Measurements from ENCODE around the gene EIF3CL. TPM values are rescaled to one million over a fixed set of nuclear protein-coding genes. Genes with fewer than 3 reads are reported as not detected.
"Not testable (repeated sequence)": the region's sequence is repeated elsewhere in the genome, so short reads cannot be mapped to it uniquely, and the experiment has no call there.

The EIF3CL gene
- total RNA-seq, 2 experiments from 2014 or later: 58.8 to 62.8 TPM

DNA sequence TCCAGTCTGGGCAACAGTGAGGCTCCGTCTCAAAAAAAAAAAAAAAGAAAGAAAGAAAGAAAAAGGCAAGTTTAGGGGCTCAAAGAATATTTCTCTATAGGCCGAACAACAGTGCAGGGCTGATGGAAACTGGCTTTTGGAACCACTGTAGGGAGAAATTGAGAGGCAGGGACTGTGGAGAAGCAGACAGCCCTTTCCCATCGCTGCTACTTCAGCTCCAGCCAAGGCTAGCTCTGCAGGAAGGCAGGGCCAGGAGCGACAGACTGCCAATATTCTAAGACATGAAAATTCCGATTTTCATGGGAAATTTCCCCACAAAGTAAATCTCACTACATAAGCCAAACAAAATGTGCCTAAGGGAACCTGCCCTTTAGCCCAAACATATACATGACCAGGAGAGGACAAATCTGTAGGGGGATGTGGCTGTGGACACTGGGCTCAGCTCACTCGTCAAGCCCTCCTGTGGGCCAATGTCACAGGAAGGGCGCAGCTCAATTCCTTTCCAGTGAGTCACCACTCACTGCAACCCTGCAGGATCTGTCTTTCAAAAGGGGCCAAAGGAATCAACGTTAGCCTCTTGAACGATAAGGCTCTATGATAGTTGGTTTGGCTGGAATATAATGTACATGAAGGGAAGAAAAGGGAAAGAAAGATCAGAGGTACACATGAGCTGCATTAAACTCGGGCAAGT lies 21.3 kb downstream of the EIF3CL start:
- H3K9me3 Mint-ChIP-seq (ENCODE audit: insufficient read depth); H3K4me3 Mint-ChIP-seq; ATAC-seq; H3K27ac Mint-ChIP-seq; H3K36me3 Mint-ChIP-seq (ENCODE audit: low read depth); POLR2A ChIA-PET; H3K4me1 Mint-ChIP-seq (ENCODE audit: low read depth); CTCF ChIA-PET; DNase-seq; H3K27me3 Mint-ChIP-seq (ENCODE audit: low read depth): not testable (repeated sequence)

DNA sequence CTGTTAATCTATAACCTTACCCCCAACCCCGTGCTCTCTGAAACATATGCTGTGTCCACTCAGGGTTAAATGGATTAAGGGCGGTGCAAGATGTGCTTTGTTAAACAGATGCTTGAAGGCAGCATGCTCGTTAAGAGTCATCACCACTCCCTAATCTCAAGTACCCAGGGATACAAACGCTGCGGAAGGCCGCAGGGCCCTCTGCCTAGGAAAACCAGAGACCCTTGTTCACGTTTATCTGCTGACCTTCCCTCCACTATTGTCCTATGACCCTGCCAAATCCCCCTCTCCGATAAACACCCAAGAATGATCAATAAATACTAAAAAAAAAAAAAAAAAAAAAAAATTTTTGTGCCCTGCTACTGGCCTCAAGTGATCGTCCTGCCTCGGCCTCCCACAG lies 25.8 kb downstream of the EIF3CL start:
- DNase-seq; H3K4me1 Mint-ChIP-seq (ENCODE audit: low read depth); H3K4me3 Mint-ChIP-seq; H3K27ac Mint-ChIP-seq; H3K27me3 Mint-ChIP-seq (ENCODE audit: low read depth); ATAC-seq; H3K36me3 Mint-ChIP-seq (ENCODE audit: low read depth); POLR2A ChIA-PET; CTCF ChIA-PET; H3K9me3 Mint-ChIP-seq (ENCODE audit: insufficient read depth): not testable (repeated sequence)

DNA sequence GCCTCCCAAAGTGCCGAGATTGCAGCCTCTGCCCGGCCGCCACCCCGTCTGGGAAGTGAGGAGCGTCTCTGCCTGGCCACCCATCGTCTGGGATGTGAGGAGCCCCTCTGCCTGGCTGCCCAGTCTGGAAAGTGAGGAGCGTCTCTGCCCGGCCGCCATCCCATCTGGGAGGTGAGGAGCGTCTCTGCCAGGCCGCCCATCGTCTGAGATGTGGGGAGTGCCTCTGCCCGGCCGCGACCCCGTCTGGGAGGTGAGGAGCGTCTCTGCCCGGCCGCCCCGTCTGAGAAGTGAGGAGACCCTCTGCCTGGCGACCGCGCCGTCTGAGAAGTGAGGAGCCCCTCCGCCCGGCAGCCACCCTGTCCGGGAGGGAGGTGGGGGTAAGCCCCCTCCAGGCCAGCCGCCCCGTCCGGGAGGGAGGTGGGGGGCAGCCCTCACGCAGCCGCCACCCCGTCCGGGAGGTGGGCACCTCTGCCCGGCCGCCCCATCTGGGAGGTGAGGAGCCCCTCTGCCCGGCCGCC lies 26.5 kb downstream of the EIF3CL start:
- H3K4me1 Mint-ChIP-seq (ENCODE audit: low read depth); DNase-seq; POLR2A ChIA-PET; H3K4me3 Mint-ChIP-seq; H3K9me3 Mint-ChIP-seq (ENCODE audit: insufficient read depth); H3K27me3 Mint-ChIP-seq (ENCODE audit: low read depth); H3K36me3 Mint-ChIP-seq (ENCODE audit: low read depth); H3K27ac Mint-ChIP-seq; ATAC-seq; CTCF ChIA-PET: not testable (repeated sequence)

DNA sequence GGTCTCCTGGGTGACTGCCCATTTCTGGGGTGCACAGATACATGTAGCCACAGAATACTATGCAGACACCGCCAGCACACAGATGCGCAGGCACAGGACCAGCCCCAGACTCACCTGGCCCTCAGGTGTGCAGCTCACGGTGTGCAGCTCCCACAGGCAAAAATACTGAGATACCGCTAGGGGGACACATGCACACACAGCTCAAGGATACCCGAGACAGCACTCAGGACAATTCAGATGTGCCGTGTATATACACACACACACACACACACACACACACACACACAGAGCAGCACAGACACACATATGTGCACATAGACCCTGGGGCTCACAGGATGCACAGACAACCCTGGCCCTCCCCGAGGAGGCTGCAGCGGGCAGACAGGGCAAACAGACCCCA lies 28.5 kb downstream of the EIF3CL start:
- ATAC-seq: peak; percentile 63

DNA sequence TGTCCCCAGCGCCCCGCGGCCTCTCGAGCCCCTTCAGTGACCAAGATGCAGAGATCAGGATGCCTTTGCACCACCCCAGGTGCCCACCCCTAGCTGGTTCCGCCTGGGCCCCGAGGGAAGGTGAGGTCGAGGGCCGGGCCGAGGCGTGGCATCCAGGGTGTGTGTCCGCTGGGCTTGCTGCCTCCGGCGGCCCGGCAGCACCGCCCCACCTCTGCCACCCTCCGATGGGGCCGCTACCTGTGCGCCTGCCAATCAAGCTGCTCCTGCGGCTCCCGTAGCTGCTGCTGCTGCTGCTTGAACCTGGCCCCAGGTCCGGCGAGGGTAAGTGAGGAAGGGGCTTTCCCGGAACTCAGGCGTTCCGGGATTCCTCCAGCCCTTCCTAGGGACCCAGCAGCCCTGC lies 29.4 kb downstream of the EIF3CL start:
- H3K27ac Mint-ChIP-seq; H3K9me3 Mint-ChIP-seq (ENCODE audit: insufficient read depth); H3K36me3 Mint-ChIP-seq (ENCODE audit: low read depth); CTCF ChIA-PET; H3K4me3 Mint-ChIP-seq; ATAC-seq; H3K4me1 Mint-ChIP-seq (ENCODE audit: low read depth); H3K27me3 Mint-ChIP-seq (ENCODE audit: low read depth); POLR2A ChIA-PET; DNase-seq: not testable (repeated sequence)

More for the DNA sequence above, 28.5 kb downstream of the EIF3CL start:
- H3K4me1 Mint-ChIP-seq (ENCODE audit: low read depth); H3K27me3 Mint-ChIP-seq (ENCODE audit: low read depth); H3K4me3 Mint-ChIP-seq; H3K36me3 Mint-ChIP-seq (ENCODE audit: low read depth); CTCF ChIA-PET; H3K9me3 Mint-ChIP-seq (ENCODE audit: insufficient read depth); POLR2A ChIA-PET; H3K27ac Mint-ChIP-seq: not testable (repeated sequence)
- DNase-seq: peak; percentile 19

DNA sequence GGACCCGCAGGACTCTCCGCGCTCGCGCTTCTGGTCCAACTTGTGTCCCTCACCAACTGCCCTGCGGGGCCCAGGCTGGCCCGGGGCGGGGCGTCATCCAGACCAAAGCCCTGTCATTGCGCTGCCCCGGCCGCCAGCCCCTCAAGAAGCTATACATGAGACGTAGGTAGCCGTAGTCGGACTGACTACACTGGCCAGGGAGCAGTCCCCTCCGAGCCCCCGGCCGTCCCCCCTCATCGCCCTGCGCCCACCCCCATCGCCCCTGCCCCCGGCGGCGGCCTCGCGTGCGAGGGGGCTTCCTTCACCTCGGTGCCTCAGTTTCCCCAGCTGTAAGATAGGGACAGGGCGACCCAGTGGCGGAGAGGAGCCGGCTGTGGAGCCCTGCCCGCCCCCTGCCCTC lies 35.7 kb downstream of the EIF3CL start:
- CTCF ChIA-PET; H3K4me1 Mint-ChIP-seq (ENCODE audit: low read depth); DNase-seq; H3K9me3 Mint-ChIP-seq (ENCODE audit: insufficient read depth); H3K27me3 Mint-ChIP-seq (ENCODE audit: low read depth); ATAC-seq; H3K4me3 Mint-ChIP-seq; H3K27ac Mint-ChIP-seq; H3K36me3 Mint-ChIP-seq (ENCODE audit: low read depth); POLR2A ChIA-PET: not testable (repeated sequence)

DNA sequence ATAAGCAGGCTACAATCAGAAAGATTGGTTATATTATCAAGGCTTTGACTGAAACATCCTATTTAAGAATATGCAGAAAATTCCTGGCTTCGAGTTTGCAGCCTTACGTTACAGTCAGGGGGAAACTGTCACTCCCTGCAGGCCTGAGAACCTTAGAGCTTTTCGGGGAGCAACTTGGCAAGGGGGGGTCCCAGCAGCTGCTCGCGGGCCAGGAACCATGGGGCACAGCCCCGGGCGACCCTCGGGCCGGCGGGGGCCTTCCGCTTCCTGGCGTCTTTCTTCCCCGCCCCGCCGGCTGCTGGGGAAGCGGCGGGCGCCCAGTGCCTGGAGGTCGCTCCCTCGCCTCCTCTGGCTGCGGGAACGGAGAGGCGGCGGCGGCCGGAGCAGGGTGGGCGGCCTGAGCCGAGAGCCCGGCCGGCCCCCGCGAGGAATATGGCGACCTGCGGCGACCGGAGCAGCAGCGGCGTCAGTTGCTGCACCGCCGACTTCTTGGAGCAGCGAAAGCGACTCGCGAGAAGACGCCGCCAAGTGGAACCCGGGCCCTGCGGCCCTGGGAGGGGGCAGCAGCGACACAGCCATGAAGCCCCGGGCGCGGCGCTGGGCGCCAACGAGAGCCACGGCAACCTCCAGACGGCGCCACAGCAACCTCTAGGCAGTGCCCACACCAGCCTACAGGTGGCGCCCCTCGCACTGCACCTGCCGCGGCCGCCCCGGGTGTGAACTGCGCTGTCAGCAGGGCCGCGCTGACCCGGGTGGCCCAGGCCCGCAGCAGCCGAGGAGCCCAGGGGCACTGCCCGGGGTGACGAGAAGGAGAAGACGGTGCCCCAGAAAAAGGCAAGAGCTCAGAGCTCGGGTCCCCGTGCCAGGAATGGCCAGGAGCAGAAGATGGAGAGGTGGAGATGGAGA lies 39.1 kb downstream of the EIF3CL start:
- H3K9me3 Mint-ChIP-seq (ENCODE audit: insufficient read depth); H3K36me3 Mint-ChIP-seq (ENCODE audit: low read depth); POLR2A ChIA-PET; CTCF ChIA-PET; H3K4me3 Mint-ChIP-seq; DNase-seq; H3K27ac Mint-ChIP-seq; H3K27me3 Mint-ChIP-seq (ENCODE audit: low read depth); H3K4me1 Mint-ChIP-seq (ENCODE audit: low read depth): not testable (repeated sequence)
- ATAC-seq: peak; percentile 99

DNA sequence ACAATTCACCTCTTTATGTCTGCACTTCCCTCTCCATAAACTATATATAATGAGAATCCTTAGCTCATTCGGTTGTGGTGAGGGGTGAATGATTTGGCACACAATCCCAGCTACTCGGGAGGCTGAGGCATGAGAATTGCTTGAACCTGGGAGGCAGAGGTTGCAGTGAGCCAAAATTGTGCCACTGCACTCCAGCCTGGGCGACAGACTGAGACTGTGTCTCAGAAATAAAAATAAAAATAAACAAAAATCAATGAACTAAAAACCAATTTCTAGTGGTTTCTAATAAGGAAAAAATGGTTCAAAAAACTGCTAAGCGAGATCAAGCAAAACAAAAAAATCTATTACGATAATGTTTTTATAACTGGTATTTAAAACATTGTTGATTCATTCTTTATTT lies 40.2 kb downstream of the EIF3CL start, which contains the start of gene NPIPB6:
NPIPB6 (minus strand) TSS at position 101 of the 400 bp plus-strand sequence. CDS start 686 bp downstream, outside the sequence.
- CTCF ChIA-PET; H3K4me3 Mint-ChIP-seq; H3K4me1 Mint-ChIP-seq (ENCODE audit: low read depth); H3K9me3 Mint-ChIP-seq (ENCODE audit: insufficient read depth); POLR2A ChIA-PET; H3K27ac Mint-ChIP-seq; ATAC-seq; DNase-seq; H3K27me3 Mint-ChIP-seq (ENCODE audit: low read depth); H3K36me3 Mint-ChIP-seq (ENCODE audit: low read depth): not testable (repeated sequence)

DNA sequence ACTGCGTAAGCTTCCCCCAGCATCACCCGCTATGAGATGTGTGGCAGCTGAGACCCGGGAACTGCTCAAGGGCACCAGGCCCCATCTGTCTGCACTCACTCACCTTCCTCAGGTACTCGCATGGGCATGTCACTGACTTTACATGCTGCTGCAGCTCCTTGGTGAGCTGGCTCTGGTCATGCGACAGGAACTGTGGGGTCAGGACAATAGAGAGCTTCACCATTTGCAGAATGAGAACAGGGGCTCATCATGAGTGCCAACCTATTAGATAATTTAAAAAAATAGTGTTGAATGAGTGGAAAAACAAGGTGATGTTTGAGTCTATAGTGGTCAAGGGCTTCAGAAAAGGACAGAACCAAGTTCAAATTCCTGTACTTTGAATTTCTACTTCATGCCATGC lies 41.0 kb downstream of the EIF3CL start:
- H3K4me3 Mint-ChIP-seq; H3K27ac Mint-ChIP-seq; DNase-seq; H3K36me3 Mint-ChIP-seq (ENCODE audit: low read depth); H3K9me3 Mint-ChIP-seq (ENCODE audit: insufficient read depth); H3K4me1 Mint-ChIP-seq (ENCODE audit: low read depth); H3K27me3 Mint-ChIP-seq (ENCODE audit: low read depth); CTCF ChIA-PET; ATAC-seq; POLR2A ChIA-PET: not testable (repeated sequence)

DNA sequence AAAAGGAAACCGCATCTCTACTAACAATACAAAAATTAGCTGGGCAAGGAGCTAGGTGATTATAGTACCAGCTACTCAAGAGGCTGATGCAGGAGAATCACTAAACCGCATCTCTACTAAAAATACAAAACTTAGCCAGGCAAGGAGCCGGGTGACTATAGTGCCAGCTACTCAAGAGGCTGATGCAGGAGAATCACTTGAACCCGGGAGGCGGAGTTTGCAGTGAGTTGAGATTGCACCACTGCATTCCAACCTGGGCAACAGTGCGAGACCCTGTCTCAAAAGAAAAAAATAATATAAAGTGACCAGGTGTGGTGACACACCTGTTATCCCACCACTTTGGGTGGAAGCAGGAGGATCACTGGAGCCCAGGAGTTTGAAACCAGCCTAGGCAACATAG lies 65.4 kb downstream of the EIF3CL start:
- ATAC-seq; H3K4me1 Mint-ChIP-seq (ENCODE audit: low read depth); POLR2A ChIA-PET; DNase-seq; CTCF ChIA-PET; H3K27ac Mint-ChIP-seq; H3K27me3 Mint-ChIP-seq (ENCODE audit: low read depth); H3K4me3 Mint-ChIP-seq; H3K36me3 Mint-ChIP-seq (ENCODE audit: low read depth); H3K9me3 Mint-ChIP-seq (ENCODE audit: insufficient read depth): not testable (repeated sequence)

DNA sequence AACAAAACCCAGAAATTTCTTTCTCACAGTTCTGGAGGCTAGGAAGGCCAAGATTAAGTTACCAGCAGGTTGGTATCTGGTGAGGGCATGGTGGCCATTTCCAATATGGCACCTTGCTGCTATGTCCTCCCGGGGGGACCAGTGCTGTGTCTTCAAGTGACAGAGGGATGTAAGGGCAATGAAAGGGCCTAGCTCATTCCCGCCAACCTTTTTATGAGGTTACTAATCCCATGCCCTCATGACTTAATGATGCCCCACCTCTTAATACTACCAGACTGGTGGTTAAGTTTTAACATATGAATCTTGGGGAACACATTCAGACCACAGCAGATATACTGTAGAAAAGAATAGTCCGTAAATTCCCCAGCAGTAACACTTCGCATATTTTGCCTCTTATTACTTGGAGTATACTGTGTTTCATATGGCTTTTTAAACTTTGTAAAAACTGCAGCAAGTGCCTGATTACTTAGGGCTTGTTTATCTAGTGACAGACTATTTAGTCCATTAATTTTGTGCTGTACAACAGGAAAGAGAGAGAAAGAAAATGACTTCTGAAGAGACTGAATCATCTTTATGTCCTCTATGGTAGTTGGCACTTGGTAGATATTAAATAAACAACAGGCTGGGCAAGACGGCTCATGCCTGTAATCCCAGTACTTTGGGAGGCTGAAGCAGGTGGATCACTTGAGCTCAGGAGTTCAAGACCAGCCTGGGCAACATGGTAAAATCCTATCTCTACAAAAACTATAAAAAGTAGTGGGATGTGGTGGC lies 66.5 kb downstream of the EIF3CL start:
- CTCF ChIA-PET; DNase-seq; POLR2A ChIA-PET; H3K27ac Mint-ChIP-seq; H3K36me3 Mint-ChIP-seq (ENCODE audit: low read depth); H3K4me1 Mint-ChIP-seq (ENCODE audit: low read depth); ATAC-seq; H3K9me3 Mint-ChIP-seq (ENCODE audit: insufficient read depth); H3K27me3 Mint-ChIP-seq (ENCODE audit: low read depth); H3K4me3 Mint-ChIP-seq: not testable (repeated sequence)

DNA sequence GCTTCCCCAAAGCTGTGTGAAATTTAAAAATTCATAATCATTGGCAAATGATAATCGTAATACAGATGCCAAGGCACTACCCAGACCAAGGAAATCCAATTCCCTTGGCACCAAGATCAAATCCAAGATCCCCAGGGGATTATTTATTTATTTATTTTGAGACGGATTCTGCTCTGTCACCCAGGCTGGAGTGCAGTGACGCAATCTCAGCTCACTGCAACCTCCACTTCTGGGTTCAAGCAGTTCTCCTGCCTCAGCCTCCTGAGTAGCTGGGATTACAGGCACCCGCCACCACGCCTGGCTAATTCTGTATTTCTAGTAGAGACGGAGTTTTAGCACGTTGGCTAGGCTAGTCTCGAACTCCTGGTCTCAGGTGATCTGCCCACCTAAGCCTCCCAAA lies 68.0 kb downstream of the EIF3CL start:
- H3K27me3 Mint-ChIP-seq (ENCODE audit: low read depth); POLR2A ChIA-PET; H3K27ac Mint-ChIP-seq; DNase-seq; H3K36me3 Mint-ChIP-seq (ENCODE audit: low read depth); ATAC-seq; H3K4me3 Mint-ChIP-seq; H3K4me1 Mint-ChIP-seq (ENCODE audit: low read depth); H3K9me3 Mint-ChIP-seq (ENCODE audit: insufficient read depth); CTCF ChIA-PET: not testable (repeated sequence)

Data from activated CD8-positive, alpha-beta T cell treated with anti-CD3 and anti-CD28 coated beads, Interleukin-2, amount 10 ng/mL, durations not matched to agents 7 days and 5 days (primary cell).